ENCODE measurements around the gene SORCS2.

DNA sequence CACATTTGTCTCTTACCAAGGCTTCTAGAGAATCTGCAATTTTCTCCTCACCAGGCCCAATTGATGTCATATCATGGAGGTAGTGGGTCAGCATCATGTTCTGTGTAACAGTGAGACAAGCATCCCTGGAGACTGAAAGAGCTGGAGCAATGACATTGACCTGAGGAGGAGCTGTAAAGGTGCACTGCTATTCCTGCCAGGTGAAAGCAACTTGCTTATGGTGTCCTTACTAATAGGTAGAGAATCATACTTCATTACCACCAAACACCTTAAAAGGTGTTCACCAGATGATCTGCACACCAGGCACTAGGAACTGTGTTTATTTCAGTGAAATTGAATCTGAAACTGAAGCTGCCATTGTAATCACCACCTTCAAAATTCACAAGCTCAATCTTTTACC lies 558.6 kb downstream of the SORCS2 start:
- TF ChIP-seq, protein P1, sequence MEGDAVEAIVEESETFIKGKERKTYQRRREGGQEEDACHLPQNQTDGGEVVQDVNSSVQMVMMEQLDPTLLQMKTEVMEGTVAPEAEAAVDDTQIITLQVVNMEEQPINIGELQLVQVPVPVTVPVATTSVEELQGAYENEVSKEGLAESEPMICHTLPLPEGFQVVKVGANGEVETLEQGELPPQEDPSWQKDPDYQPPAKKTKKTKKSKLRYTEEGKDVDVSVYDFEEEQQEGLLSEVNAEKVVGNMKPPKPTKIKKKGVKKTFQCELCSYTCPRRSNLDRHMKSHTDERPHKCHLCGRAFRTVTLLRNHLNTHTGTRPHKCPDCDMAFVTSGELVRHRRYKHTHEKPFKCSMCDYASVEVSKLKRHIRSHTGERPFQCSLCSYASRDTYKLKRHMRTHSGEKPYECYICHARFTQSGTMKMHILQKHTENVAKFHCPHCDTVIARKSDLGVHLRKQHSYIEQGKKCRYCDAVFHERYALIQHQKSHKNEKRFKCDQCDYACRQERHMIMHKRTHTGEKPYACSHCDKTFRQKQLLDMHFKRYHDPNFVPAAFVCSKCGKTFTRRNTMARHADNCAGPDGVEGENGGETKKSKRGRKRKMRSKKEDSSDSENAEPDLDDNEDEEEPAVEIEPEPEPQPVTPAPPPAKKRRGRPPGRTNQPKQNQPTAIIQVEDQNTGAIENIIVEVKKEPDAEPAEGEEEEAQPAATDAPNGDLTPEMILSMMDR (IDR thresholded peaks at IDR 0.05): no peak
- TF ChIP-seq POLR2A (IDR thresholded peaks at IDR 0.05): no peak

All from Peyer's patch (tissue), 4 donors.